GM21447 (cell line): ENCODE measurements around the gene AGFG2.

ENCODE experiments used
- ATAC-seq: cut with Tn5 transposase; IDR thresholded peaks from one replicate; pipeline ENCODE4 v1.9.1; 2021; ENCODE audit not compliant: unreplicated experiment

AGFG2 gene

GRCh38 chr7:100568896-100569844 lies 30.2 kb downstream of the AGFG2 start:
- ATAC-seq, result no peak

DNA sequence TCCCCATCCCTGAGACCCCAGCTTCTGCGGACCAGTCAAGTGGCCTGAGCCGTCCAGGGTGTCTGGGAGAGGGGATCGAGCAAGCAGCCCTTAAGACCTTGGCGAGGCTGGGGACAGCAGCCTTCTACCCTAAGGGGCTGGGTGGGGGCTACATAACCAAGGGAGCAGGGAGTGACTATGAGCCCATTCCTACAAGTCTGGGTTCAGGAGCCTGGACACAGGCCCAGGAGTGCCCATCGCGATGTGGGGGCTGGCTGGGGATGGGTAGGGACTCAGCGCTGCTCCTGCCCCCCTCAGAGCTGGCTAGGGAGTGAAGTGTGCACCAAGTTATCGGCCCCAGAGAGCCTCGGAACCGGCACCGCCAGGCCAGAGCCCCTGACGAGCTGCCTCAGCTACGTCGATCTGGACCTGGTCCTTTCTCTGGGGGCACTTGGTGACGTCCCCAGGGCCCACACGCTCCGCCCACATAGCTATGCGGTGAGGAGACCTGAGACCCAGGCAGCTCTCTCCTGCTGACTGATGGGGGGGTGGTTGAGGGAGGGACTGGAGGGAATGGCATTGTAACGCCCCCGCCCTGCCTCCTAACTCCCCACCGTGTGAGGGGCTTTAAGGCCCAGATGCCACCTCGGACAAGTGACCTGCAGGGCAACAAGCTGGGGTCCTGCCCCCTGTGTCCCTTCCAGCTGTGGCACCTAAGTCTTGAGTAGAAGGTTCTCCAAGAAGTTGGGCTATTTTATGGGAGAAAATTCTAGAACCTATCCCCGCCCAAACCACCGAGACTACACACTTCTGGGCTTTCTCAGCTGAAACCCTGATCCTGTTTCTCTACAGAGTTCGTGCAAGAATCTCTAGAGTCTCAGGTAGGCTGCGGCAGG lies 32.2 kb downstream of the AGFG2 start:
- ATAC-seq, result no peak

GRCh38 chr7:100571829-100572116 lies 32.8 kb downstream of the AGFG2 start:
- no peak for ATAC-seq

- no peak for ATAC-seq
These were observed 33.4 kb downstream of the AGFG2 start for GRCh38 chr7:100572281-100572948.

DNA sequence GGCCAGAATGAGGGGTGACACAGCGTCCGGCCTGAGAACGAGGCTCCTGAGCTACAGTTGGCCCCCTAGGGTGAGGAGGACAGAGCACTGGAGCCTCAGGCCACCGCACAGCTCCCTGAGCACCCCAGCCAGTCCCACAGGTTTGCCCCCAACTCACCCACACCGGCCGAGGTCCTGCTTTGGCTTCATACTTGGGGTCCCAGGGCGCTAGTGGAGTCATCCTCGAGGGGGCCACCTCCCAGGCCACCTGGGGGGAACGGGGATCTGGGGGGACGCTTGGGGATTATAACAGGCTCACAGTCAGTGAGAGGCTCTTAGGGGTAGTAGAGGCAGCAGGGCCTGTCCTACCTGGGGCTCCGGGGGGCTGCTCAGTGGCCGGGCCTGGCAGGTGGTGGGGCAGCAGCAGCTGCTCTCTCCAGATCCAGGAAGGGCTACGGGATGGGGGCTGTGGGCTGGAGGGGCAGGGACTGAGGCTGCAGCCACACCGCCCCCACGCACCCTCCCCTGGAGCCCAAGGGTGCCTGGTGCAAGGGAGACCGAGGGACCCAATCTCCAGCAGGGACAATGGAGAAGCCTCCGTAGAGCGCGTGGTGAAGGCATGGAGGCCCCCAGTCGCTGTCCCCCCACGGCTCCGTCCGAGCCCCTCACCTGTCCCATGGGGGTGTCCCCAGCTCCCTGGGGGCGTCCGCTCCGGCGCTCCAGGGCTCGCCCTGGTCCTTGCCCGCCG lies 34.1 kb downstream of the AGFG2 start:
- ATAC-seq, result no peak

DNA sequence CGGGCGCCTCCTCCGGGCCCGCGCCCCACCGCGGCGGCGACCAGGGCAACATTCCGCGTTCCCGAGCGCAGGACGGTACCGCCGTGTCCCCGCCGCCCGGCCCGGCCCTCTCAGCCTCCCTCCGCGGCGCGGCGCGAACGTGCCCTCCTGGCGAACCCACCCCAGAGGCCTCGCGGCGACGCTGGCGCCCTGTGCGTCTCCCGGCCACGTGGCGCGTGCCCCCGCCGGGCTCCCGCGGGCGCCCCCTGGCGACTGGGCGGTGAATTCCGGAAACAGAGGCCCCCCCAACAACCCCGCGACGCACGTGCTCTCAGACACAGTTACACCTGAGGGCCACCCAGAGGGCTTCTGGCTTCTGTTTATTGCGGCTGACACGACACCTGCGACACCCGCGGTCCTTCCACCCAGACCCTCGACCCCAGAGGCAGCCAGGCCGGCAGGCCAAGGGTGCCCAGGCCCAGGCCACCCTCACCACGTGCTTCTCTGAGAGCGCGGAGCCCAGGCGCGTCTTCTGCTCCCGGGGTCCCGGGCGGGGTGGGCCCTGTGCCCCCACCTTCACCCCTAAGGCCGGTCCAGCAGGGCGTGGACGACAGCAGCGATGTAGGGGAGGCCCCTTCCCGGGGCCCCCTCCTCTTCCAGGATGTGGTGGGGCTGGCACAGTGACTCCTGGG lies 34.8 kb downstream of the AGFG2 start, which contains the start of gene SAP25:
Gene SAP25, minus strand, starts transcription at position 210 of the 671 bp plus-strand sequence. Its CDS starts 158 bp downstream, at position 52.
- no peak for ATAC-seq

DNA sequence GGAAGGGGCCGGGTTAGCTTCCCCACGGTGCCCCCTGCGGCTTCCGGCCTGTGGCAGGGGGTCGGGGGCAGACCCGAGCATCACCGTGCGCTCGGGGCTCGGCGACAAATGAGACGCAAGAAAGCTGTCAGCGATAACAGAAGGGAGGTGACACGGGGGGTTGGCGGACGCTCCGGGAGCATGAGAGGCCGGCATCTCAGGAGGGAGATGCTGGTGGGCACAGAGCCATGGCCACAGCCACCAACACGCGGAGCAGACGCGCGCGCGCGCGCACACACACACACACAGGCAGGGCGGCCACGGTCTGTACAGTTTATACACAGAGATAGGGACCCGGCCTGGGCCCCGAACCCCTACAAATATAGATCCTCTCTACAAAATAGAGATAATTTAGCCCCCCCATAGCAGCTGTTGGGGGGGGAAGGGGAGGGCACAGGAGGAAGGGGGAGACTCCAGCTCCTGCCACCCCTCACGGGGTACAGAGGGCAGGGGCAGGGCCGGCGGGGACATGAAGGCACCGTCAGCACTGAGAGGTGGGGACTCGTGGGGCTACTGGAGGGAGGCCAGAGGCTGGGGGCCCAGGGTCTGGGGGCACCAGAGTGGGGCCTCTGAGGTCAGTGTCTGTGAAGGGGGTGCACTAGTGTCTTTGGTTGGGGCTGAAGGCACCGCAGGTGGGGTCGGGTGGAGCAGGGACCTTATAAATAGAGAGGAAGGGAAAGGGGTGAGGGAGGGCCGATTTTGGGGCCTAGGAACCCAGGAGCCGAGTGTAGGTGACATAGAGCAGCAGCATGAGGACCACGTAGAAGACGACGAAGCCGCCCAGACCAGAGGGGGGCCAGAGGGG lies 35.6 kb downstream of the AGFG2 start:
- no peak for ATAC-seq

GRCh38 chr7:100575206-100575631 lies 36.2 kb downstream of the AGFG2 start:
- ATAC-seq, result no peak

DNA sequence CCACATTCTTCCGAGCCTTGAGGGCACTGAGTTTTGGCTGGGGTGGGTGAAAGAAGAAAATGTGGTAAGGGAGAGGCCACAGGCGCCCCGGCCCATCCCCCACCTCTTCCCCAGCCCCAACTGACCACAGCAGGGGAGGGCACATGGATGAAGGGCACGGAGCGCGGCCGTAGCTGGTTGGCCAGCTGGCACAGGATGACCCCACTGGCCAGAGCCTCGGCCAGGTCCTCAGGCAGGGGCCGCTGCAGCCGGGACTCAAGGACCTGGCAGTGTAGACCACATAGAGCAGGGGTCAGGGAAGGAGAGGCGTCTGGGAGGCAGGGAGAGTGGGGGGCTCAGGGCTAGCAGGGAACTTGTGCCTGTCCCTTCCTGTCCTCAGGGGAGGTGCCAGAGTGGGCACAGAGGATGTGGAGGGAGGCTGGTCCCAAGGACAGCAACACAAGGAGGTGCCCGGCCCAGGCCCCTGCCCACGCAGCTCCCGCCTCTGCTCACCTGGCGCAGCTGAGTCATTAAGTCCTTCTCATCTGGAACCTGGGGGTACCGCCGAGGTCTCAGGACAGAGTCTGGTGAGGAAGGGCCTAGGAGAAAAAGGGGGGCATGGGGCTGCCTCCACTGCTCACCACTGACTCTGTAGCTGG lies 36.9 kb downstream of the AGFG2 start:
- no peak for ATAC-seq

DNA sequence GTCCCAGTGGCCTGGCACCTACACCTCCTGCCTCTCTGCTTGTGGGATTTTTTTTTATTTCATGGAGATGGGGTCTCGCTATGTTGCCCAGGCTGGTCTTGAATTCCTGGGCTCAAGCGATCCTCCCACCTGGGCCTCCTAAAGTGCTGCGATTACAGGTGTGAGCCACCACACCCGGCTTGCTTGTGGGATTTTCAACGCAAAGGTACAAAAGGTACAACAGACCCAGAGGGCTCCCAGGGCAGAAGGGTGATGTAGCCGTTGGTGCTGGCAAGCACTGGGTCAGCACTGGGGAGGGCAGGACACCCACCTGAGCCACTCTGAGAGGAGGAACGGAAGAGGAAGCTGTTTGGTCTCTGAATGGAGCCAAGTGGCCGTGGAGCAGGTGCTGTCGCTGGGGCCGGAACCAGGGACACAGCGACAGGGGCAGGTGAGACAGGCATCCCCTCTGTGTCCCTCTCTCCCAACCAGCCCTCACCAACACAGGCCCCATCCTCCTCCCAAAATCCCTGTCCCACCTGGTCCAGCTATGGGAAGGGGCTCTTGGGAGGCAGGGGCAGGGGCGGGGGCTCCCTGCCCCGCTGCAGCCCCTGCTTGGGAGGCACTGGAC lies 37.5 kb downstream of the AGFG2 start:
- ATAC-seq, result no peak

DNA sequence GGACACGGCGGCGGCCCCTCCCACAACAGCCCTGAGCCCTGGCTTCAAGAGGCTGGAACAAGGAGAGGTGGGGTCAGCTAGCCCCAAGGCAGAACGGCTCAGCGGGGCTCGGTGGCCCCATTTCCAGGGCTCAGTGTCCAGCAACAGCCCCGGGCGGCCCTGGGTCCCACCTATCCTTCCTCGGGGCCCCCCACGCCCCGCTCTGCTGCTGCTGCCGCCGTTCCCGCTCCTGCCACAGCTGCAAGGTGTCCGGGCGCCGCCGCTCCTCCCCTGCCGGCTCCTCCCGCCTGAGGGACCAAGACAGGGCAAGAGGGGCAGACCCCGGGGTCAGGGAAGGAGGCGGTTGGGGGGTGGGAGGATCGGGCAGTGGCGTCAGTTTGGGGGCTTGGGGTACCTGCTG lies 38.1 kb downstream of the AGFG2 start:
- ATAC-seq, result no peak

GRCh38 chr7:100577507-100577906 lies 38.5 kb downstream of the AGFG2 start:
- ATAC-seq, result no peak

GRCh38 chr7:100578246-100579183 lies 39.5 kb downstream of the AGFG2 start:
- ATAC-seq, result no peak

GRCh38 chr7:100580466-100581283 lies 41.7 kb downstream of the AGFG2 start:
- ATAC-seq, result no peak

DNA sequence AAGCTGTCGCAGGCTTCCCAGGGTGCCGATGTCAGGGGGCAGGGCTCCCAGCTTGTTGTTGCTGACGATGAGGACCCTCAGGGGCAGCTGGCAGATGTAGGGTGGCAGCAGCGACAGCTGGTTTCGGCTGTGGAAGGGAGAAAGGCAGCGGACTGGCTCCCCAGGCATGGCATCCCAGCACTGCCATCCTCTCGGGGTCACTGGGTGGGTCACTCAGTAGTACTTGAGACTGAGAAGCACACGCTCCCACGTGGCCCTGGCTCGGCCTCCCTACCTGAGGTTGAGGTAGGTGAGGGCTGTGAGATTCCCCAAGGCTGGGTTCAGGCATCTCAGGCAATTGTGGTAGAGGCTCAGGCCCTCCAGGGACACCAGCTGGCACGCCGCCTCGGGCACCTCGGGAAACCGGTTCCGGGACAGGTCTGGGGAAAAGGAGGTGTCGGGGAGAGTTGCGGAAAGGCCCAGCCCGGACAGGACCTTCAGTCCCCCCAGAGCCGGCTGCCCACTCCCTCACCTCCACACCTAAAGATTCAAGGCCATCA lies 43.1 kb downstream of the AGFG2 start:
- no peak for ATAC-seq

DNA sequence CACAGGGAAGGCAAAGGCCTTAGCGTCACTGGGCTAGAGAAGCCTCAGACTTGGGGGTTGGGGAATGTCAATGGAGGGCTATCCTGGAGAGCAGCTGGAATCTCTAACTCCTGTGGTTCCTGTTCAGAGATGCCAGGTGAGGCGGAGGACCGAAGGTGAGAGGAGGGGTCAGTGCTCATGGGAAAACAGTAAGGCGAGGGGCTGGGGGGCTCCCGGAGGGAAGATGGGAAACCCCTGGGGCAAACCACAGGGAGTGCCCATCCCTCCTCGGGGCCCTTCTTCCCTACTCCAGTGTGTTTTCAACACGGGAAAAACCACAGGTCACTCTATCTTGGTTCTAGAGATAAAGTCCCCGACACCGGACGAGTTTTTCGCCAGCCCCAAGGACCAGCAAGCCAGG lies 43.6 kb downstream of the AGFG2 start:
- no peak for ATAC-seq
